Measurements from ENCODE around the gene TAPT1. TPM values are rescaled to one million over a fixed set of nuclear protein-coding genes. Genes with fewer than 3 reads are reported as not detected.

Gene TAPT1
- total RNA-seq, 2 donors from 2014 or later, result 19.7 to 21.1 TPM

- no peak overlapping the region for H3K27ac ChIP-seq
These were observed 42.0 kb upstream of the TAPT1 start for GRCh38 chr4:16268290-16268689.

GRCh38 chr4:16267639-16268038 lies 41.4 kb upstream of the TAPT1 start:
- peaks cover 0 to 5% of the 10 kb centered on the region in 2 donors for H3K4me1 ChIP-seq
- no peaks in the 10 kb centered on the region for H3K27me3 ChIP-seq
- H3K9me3 ChIP-seq, result no peaks in the 10 kb centered on the region
- no peak overlapping the region for H3K27ac ChIP-seq
- DNase-seq (ENCODE audit: low spot score), result no peak
- TF ChIP-seq CTCF (IDR thresholded peaks at IDR 0.05), result no peak
- H3K4me3 ChIP-seq, result no peak overlapping the region
- no peaks in the 10 kb centered on the region for H3K36me3 ChIP-seq

More at GRCh38 chr4:16268290-16268689, 42.0 kb upstream of the TAPT1 start:
- Histone ChIP-seq H3K9me3 (no peaks in the 10 kb centered on the region), H3K27me3 (no peaks in the 10 kb centered on the region), H3K36me3 (no peaks in the 10 kb centered on the region), H3K4me3 (no peak overlapping the region), H3K4me1 (peaks cover 0 to 5% of the 10 kb centered on the region in 2 donors)
- no peak for DNase-seq (ENCODE audit: low spot score)
- TF ChIP-seq CTCF (IDR thresholded peaks at IDR 0.05), result no peak

- Histone ChIP-seq H3K27me3 (no peaks in the 10 kb centered on the region), H3K4me3 (no peak overlapping the region), H3K9me3 (no peaks in the 10 kb centered on the region), H3K36me3 (no peaks in the 10 kb centered on the region), H3K4me1 (peaks cover 0 to 5% of the 10 kb centered on the region in 2 donors), H3K27ac (no peak overlapping the region)
- no peak for TF ChIP-seq CTCF (IDR thresholded peaks at IDR 0.05)
- DNase-seq (ENCODE audit: low spot score), result no peak
These were observed 39.5 kb upstream of the TAPT1 start for GRCh38 chr4:16265820-16266219.

- Histone ChIP-seq H3K9me3 (no peaks in the 10 kb centered on the region), H3K27ac (no peak overlapping the region), H3K36me3 (no peaks in the 10 kb centered on the region), H3K27me3 (no peaks in the 10 kb centered on the region), H3K4me3 (no peak overlapping the region), H3K4me1 (peaks cover 0 to 5% of the 10 kb centered on the region in 2 donors)
- DNase-seq (ENCODE audit: low spot score), result no peak
- peak; percentile 49 to 74 for TF ChIP-seq CTCF (IDR thresholded peaks at IDR 0.05)
These were observed 38.5 kb upstream of the TAPT1 start for GRCh38 chr4:16264798-16265197.

- TF ChIP-seq CTCF (IDR thresholded peaks at IDR 0.05), result no peak
- no peak for DNase-seq (ENCODE audit: low spot score)
- no peak overlapping the region for H3K27ac ChIP-seq
- H3K4me1 ChIP-seq, result peaks cover 0 to 5% of the 10 kb centered on the region in 2 donors
- H3K4me3 ChIP-seq, result no peak overlapping the region
- no peaks in the 10 kb centered on the region for H3K9me3 ChIP-seq
- no peaks in the 10 kb centered on the region for H3K36me3 ChIP-seq
- no peaks in the 10 kb centered on the region for H3K27me3 ChIP-seq
These were observed 36.8 kb upstream of the TAPT1 start for GRCh38 chr4:16263056-16263455.

- TF ChIP-seq CTCF (IDR thresholded peaks at IDR 0.05), result no peak
- no peaks in the 10 kb centered on the region for H3K36me3 ChIP-seq
- DNase-seq (ENCODE audit: low spot score), result no peak
- no peak overlapping the region for H3K4me3 ChIP-seq
- no peaks in the 10 kb centered on the region for H3K27me3 ChIP-seq
- peaks cover 0 to 5% of the 10 kb centered on the region in 2 donors for H3K4me1 ChIP-seq
- H3K27ac ChIP-seq, result no peak overlapping the region
- H3K9me3 ChIP-seq, result no peaks in the 10 kb centered on the region
These were observed 35.9 kb upstream of the TAPT1 start for GRCh38 chr4:16262188-16262587.
